ENCODE data around the gene KAT5. TPM values are rescaled to one million over a fixed set of nuclear protein-coding genes. Genes with fewer than 3 reads are reported as not detected.
"Not testable (repeated sequence)": the region's sequence is repeated elsewhere in the genome, so short reads cannot be mapped to it uniquely, and the experiment has no call there.

Gene KAT5
- total RNA-seq, 1 donor from 2014 or later, result 31.0 TPM

GRCh38 chr11:65744699-65745042, 32.6 kb downstream of the KAT5 start:
- intact Hi-C loops (cut with DNase I), result no loop called here
- Histone ChIP-seq H3K4me3 (no peak overlapping the region), H3K27ac (no peak overlapping the region), H3K36me3 (no peaks in the 10 kb centered on the region), H3K27me3 (no peaks in the 10 kb centered on the region), H3K9me3 (no peaks in the 10 kb centered on the region), H3K4me1 (no peaks in the 10 kb centered on the region)
- no peak for DNase-seq (ENCODE audit: low spot score in 2 of 2)
- TF ChIP-seq CTCF (IDR thresholded peaks at IDR 0.05), result no peak

GRCh38 chr11:65745049-65745448, 33.0 kb downstream of the KAT5 start:
- TF ChIP-seq CTCF (IDR thresholded peaks at IDR 0.05), result no peak
- Histone ChIP-seq H3K4me1 (no peaks in the 10 kb centered on the region), H3K4me3 (no peak overlapping the region), H3K27me3 (no peaks in the 10 kb centered on the region), H3K27ac (no peak overlapping the region), H3K36me3 (no peaks in the 10 kb centered on the region), H3K9me3 (no peaks in the 10 kb centered on the region)
- DNase-seq (ENCODE audit: low spot score in 2 of 2), result no peak
- intact Hi-C loops (cut with DNase I), result no loop called here

- H3K27me3 ChIP-seq; H3K27ac ChIP-seq; H3K9me3 ChIP-seq; H3K4me3 ChIP-seq; intact Hi-C loops (cut with DNase I); H3K4me1 ChIP-seq; H3K36me3 ChIP-seq; DNase-seq (ENCODE audit: low spot score in 2 of 2): not testable (repeated sequence)
Measured at GRCh38 chr11:65762169-65762568, 50.1 kb downstream of the KAT5 start.

GRCh38 chr11:65762816-65763215, 50.8 kb downstream of the KAT5 start:
- DNase-seq (ENCODE audit: low spot score in 2 of 2); intact Hi-C loops (cut with DNase I); H3K27ac ChIP-seq; H3K9me3 ChIP-seq; H3K4me1 ChIP-seq; H3K27me3 ChIP-seq; H3K36me3 ChIP-seq; H3K4me3 ChIP-seq: not testable (repeated sequence)

GRCh38 chr11:65764434-65764833, 52.4 kb downstream of the KAT5 start:
- intact Hi-C loops (cut with DNase I), result no loop called here
- DNase-seq (ENCODE audit: low spot score in 2 of 2), result no peak
- no peak overlapping the region for H3K27ac ChIP-seq
- no peaks in the 10 kb centered on the region for H3K4me1 ChIP-seq
- TF ChIP-seq CTCF (IDR thresholded peaks at IDR 0.05), result no peak
- H3K36me3 ChIP-seq, result no peaks in the 10 kb centered on the region
- H3K27me3 ChIP-seq, result no peaks in the 10 kb centered on the region
- no peak overlapping the region for H3K4me3 ChIP-seq
- H3K9me3 ChIP-seq, result no peaks in the 10 kb centered on the region

- TF ChIP-seq CTCF (IDR thresholded peaks at IDR 0.05), result no peak
- Histone ChIP-seq H3K4me3 (no peak overlapping the region), H3K27ac (no peak overlapping the region), H3K36me3 (no peaks in the 10 kb centered on the region), H3K4me1 (no peaks in the 10 kb centered on the region), H3K27me3 (no peaks in the 10 kb centered on the region), H3K9me3 (no peaks in the 10 kb centered on the region)
- intact Hi-C loops (cut with DNase I), result no loop called here
- no peak for DNase-seq (ENCODE audit: low spot score in 2 of 2)
Measured at GRCh38 chr11:65766535-65766934, 54.5 kb downstream of the KAT5 start.

GRCh38 chr11:65767406-65767805, 55.4 kb downstream of the KAT5 start:
- Histone ChIP-seq H3K27ac (no peak overlapping the region), H3K9me3 (no peaks in the 10 kb centered on the region), H3K36me3 (no peaks in the 10 kb centered on the region), H3K4me3 (no peak overlapping the region), H3K27me3 (no peaks in the 10 kb centered on the region), H3K4me1 (no peaks in the 10 kb centered on the region)
- intact Hi-C loops (cut with DNase I), result no loop called here
- DNase-seq (ENCODE audit: low spot score in 2 of 2), result no peak
- TF ChIP-seq CTCF (IDR thresholded peaks at IDR 0.05), result no peak

- intact Hi-C loops (cut with DNase I); H3K27ac ChIP-seq; H3K27me3 ChIP-seq: not testable (repeated sequence)
Measured at GRCh38 chr11:65767806-65768205, 55.8 kb downstream of the KAT5 start.

More at GRCh38 chr11:65767806-65768205, 55.8 kb downstream of the KAT5 start:
- not testable (repeated sequence) for DNase-seq (ENCODE audit: low spot score in 2 of 2); H3K36me3 ChIP-seq; H3K4me1 ChIP-seq; H3K9me3 ChIP-seq; H3K4me3 ChIP-seq

Data from ascending aorta (tissue), 2 donors.